IMR-90 (cell line): ENCODE data around the gene RAPGEF1. TPM values are rescaled to one million over a fixed set of nuclear protein-coding genes. Genes with fewer than 3 reads are reported as not detected.

Experiments used
- ATAC-seq: fragments of 200-7000 bp; cut with Tn5 transposase; 2 replicates; pipeline ENCODE4 v1.9.1; 2020; ENCODE audit warnings: low read depth, mild to moderate bottlenecking, moderate library complexity
- BruUV-seq: library from RNA; stranded (reverse); fragments of 400-500 nt; replicated peaks from 2 replicates; lab custom pipeline; 2021; lab: Mats Ljungman, UMichigan
- CTCF ChIA-PET: fragments of 300-600 bp; formaldehyde crosslinking; extraction: SDS; loops from one replicate; lab custom pipeline; 2021; ENCODE audit warnings: antibody characterized with exemption; lab: Yijun Ruan, JAX
- POLR2A ChIA-PET: fragments of 300-600 bp; sonication (Branson Sonifier 250); formaldehyde crosslinking; loops from one replicate; lab custom pipeline; 2022; ENCODE audit warnings: antibody characterized with exemption; ENCODE audit not compliant: unreplicated experiment; lab: Charles Lee
- DNase-seq: peaks from one replicate; pipeline ENCODE4 v3.0.0; 2013
- H2AFZ ChIP-seq: replicated peaks from 2 replicates; pipeline ENCODE3; 2013; ENCODE audit warnings: low read length, mild to moderate bottlenecking; ENCODE audit not compliant: poor library complexity
- H2AK5ac ChIP-seq: 2 replicates; pipeline ENCODE4 v1.6.1; 2013; ENCODE audit warnings: low read depth, low read length, inconsistent platforms
- H2AK9ac ChIP-seq: replicated peaks from 2 replicates; pipeline ENCODE3; 2013; ENCODE audit warnings: mild to moderate bottlenecking, low read depth, low read length, moderate library complexity; ENCODE audit not compliant: poor library complexity
- H2BK120ac ChIP-seq: 2 replicates; pipeline ENCODE4 v1.6.1; 2013; ENCODE audit warnings: low read depth, low read length, inconsistent platforms
- H2BK15ac ChIP-seq: 3 replicates; pipeline ENCODE4 v1.6.1; 2013; ENCODE audit warnings: low read depth, low read length, inconsistent platforms
- H2BK20ac ChIP-seq: 2 replicates; pipeline ENCODE4 v1.6.1; 2013; ENCODE audit warnings: low read depth, mild to moderate bottlenecking, inconsistent platforms, low read length, moderate library complexity
- H2BK5ac ChIP-seq: 2 replicates; pipeline ENCODE4 v1.6.1; 2013; ENCODE audit warnings: mild to moderate bottlenecking, low read depth, low read length, inconsistent platforms; ENCODE audit not compliant: poor library complexity, severe bottlenecking
- H3K14ac ChIP-seq: replicated peaks from 2 replicates; pipeline ENCODE4 v1.6.1; 2013; ENCODE audit warnings: low read depth, low read length, inconsistent platforms
- H3K18ac ChIP-seq: 2 replicates; pipeline ENCODE4 v1.6.1; 2013; ENCODE audit warnings: low read depth, low read length, control low read depth
- H3K23ac ChIP-seq: 2 replicates; pipeline ENCODE4 v1.6.1; 2013; ENCODE audit warnings: low read depth, low read length, inconsistent platforms
- H3K27ac ChIP-seq: 2 replicates; pipeline ENCODE4 v1.5.1; 2013; ENCODE audit warnings: mild to moderate bottlenecking, control low read depth, low read length; ENCODE audit not compliant: insufficient read depth
- H3K27me3 ChIP-seq: 2 replicates; pipeline ENCODE4 v1.6.1; 2013; ENCODE audit warnings: low read length; ENCODE audit not compliant: control insufficient read depth, insufficient read depth
- H3K36me3 ChIP-seq: 2 replicates; pipeline ENCODE4 v1.6.1; 2013; ENCODE audit warnings: low read length, mixed read lengths; ENCODE audit not compliant: control insufficient read depth, insufficient read depth
- H3K4ac ChIP-seq: 2 replicates; pipeline ENCODE4 v1.6.1; 2013; ENCODE audit warnings: low read depth, low read length, inconsistent platforms
- H3K4me1 ChIP-seq: 2 replicates; pipeline ENCODE4 v1.6.1; 2013; ENCODE audit warnings: low read length, mixed read lengths; ENCODE audit not compliant: control insufficient read depth, insufficient read depth
- H3K4me2 ChIP-seq: 2 replicates; pipeline ENCODE4 v1.6.1; 2013; ENCODE audit warnings: low read depth, mild to moderate bottlenecking, control low read depth, low read length, moderate library complexity
- H3K4me3 ChIP-seq: 2 replicates; pipeline ENCODE4 v1.5.1; 2013; ENCODE audit warnings: low read depth, mild to moderate bottlenecking, control low read depth, low read length, moderate library complexity; ENCODE audit not compliant: insufficient read depth
- H3K56ac ChIP-seq: 2 replicates; pipeline ENCODE4 v1.6.1; 2013; ENCODE audit warnings: low read length, inconsistent platforms; ENCODE audit not compliant: insufficient read depth; ENCODE audit errors: extremely low read depth
- H3K79me1 ChIP-seq, 2 experiments: 2 replicates each; pipeline ENCODE4 v1.6.1; 2013; ENCODE audit warnings: low read length in 2 of 2, inconsistent platforms in 1 of 2, low read depth in 1 of 2
- H3K9ac ChIP-seq: 2 replicates; pipeline ENCODE4 v1.6.1; 2013; ENCODE audit warnings: low read depth, low read length, control low read depth
- H3K9me1 ChIP-seq: 2 replicates; pipeline ENCODE4 v1.6.1; 2013; ENCODE audit warnings: low read length, inconsistent platforms; ENCODE audit not compliant: insufficient read depth
- H3K9me3 ChIP-seq: 2 replicates; pipeline ENCODE4 v1.6.1; 2013; ENCODE audit warnings: low read length; ENCODE audit not compliant: control insufficient read depth, insufficient read depth
- H4K20me1 ChIP-seq: 2 replicates; pipeline ENCODE4 v1.6.1; 2013; ENCODE audit warnings: low read length, inconsistent platforms; ENCODE audit not compliant: insufficient read depth
- H4K5ac ChIP-seq: 2 replicates; pipeline ENCODE4 v1.6.1; 2013; ENCODE audit warnings: mild to moderate bottlenecking, low read depth, low read length, control low read depth
- H4K8ac ChIP-seq, 2 experiments: 2 replicates each; pipeline ENCODE4 v1.6.1; 2013; ENCODE audit warnings: low read depth in 2 of 2, low read length in 2 of 2, control low read depth in 1 of 2, inconsistent platforms in 1 of 2
- H4K91ac ChIP-seq: 2 replicates; pipeline ENCODE4 v1.6.1; 2013; ENCODE audit warnings: low read depth, low read length, inconsistent platforms; ENCODE audit not compliant: insufficient read depth
- CEBPB ChIP-seq: IDR thresholded peaks from 2 replicates; pipeline ENCODE4 v1.6.1; 2012; ENCODE audit warnings: low read depth, low read length, improper control_type of control experiment
- FOS ChIP-seq: fragments of 150-350 bp; IDR thresholded peaks from 2 replicates; pipeline ENCODE4 v1.6.1; 2016; ENCODE audit warnings: low read depth, low read length
- MAZ ChIP-seq: IDR thresholded peaks from 2 replicates; pipeline ENCODE4 v1.6.1; 2012; ENCODE audit warnings: low read depth, mild to moderate bottlenecking, low read length, improper control_type of control experiment, moderate library complexity, borderline replicate concordance
- MXI1 ChIP-seq: IDR thresholded peaks from 2 replicates; pipeline ENCODE4 v1.6.1; 2012; ENCODE audit warnings: low read depth, mild to moderate bottlenecking, low read length, moderate library complexity, borderline replicate concordance
- NFE2L2 ChIP-seq: fragments of 150-350 bp; IDR thresholded peaks from 2 replicates; pipeline ENCODE4 v1.6.1; 2016; ENCODE audit warnings: low read depth, mild to moderate bottlenecking, low read length
- POLR2A ChIP-seq: IDR thresholded peaks from 2 replicates; pipeline ENCODE4 v1.6.1; 2012; ENCODE audit warnings: mild to moderate bottlenecking, low read depth, low read length
- RAD21 ChIP-seq: IDR thresholded peaks from 2 replicates; pipeline ENCODE4 v1.6.1; 2012; ENCODE audit warnings: low read length, improper control_type of control experiment
- RCOR1 ChIP-seq: IDR thresholded peaks from 2 replicates; pipeline ENCODE4 v1.6.1; 2012; ENCODE audit warnings: mild to moderate bottlenecking, low read length, improper control_type of control experiment; ENCODE audit not compliant: insufficient replicate concordance
- RFX5 ChIP-seq: IDR thresholded peaks from 2 replicates; pipeline ENCODE4 v1.8.0; 2012; ENCODE audit warnings: low read depth, mild to moderate bottlenecking, low read length, moderate library complexity
- SMC3 ChIP-seq: fragments of 150-350 bp; IDR thresholded peaks from 2 replicates; pipeline ENCODE4 v1.6.1; 2016; ENCODE audit warnings: low read depth, mild to moderate bottlenecking, antibody characterized with exemption, low read length, moderate library complexity
- WGBS, 2 experiments: methylation state at CpG; one replicate each; pipeline versions ENCODE4 v1.1.5 to v1.1.7; 2013; ENCODE audit warnings: missing lambda C conversion rate in 2 of 2; ENCODE audit not compliant: insufficient read length in 1 of 2; ENCODE audit errors: extremely low coverage in 2 of 2; 5-methylcytosine and 5-hydroxymethylcytosine counted together
- dilution Hi-C: fragments of 300-500 bp; cut with HindIII; formaldehyde crosslinking; loops from one replicate; pipeline ENCODE4 v1.14.3; 2018; ENCODE audit warnings: low sequenced_read_pairs; ENCODE audit not compliant: unreplicated experiment
- in situ Hi-C: fragments of 300-500 bp; cut with MboI; formaldehyde crosslinking; loops from 3 replicates; pipeline ENCODE4 v1.14.3; 2019; ENCODE audit warnings: low sequenced_read_pairs, inconsistent platforms, mixed read lengths
- intact Hi-C: fragments of 100-400 bp; cut with micrococcal nuclease; formaldehyde crosslinking; loops from 2 replicates; pipeline ENCODE4 v1.10.0; 2022
- polyA plus RNA-seq, 3 experiments: library from polyadenylated mRNA; depleted of rRNA; stranded (reverse); fragments of >200 nt; gene quantifications; 2 replicates each; pipeline ENCODE4 v1.2.3, GENCODE V29; 2012; ENCODE audit warnings: low replicate concordance in 1 of 3
- total RNA-seq: library from RNA; depleted of rRNA; stranded (reverse); fragments of >200 nt; gene quantifications from 2 replicates; pipeline ENCODE4 v1.2.3, GENCODE V29; 2012
- TF ChIP-seq, protein P1 (sequence below): fragments of 150-350 bp; IDR thresholded peaks from 2 replicates; pipeline ENCODE4 v1.6.1; 2017; ENCODE audit warnings: mild to moderate bottlenecking, antibody characterized with exemption, low read length, low read depth

Gene RAPGEF1
- total and polyA plus RNA-seq, 2 of the 4 experiments (the other 2 are of a cell fraction), result 13.1 to 22.3 TPM

DNA sequence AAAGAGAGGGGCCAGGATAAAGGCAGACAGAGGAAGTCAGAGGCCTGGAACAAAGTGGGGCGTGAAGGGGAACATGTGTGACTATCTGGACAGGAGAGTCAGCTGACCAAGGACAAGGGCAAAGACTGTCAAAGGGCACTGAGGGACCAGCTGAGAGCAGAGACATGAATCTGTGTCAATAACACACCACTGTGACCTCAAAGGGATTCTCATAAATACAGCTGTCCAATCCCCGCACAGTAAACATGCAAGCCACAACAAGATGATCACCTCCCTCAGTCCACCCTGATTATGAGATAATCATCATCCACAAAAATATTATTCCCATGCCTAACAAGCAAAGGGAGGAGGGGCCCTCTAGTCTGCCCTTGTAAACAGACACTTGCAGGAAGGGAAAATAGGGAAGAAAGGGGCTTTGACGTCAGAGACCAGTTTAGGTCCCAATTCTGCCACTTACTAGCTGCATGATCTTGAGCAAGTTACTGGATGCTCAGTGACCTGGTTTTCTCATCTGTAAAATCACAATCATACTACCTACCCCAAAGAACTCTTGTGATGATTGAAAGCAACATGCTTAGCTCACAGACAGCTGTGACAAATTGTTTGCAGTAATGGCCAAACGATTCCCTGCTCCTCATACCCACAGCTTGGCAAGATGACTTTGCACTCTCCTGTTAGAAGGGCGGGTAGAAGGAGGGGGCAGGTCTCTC, 41.8 kb downstream of the RAPGEF1 start:
- Histone ChIP-seq H3K56ac (no peak overlapping the region), H2BK20ac (no peak overlapping the region), H3K23ac (no peak overlapping the region), H3K18ac (no peak overlapping the region), H2AFZ (no peak overlapping the region), H3K4me2 (no peak overlapping the region), H3K4ac (no peak overlapping the region), H3K27ac (no peak overlapping the region), H3K9me3 (no peaks in the 10 kb centered on the region), H4K8ac (no peak overlapping the region), H2AK5ac (peak overlapping the region; percentile 23; the same call in 1 of the 2 replicates), H3K36me3 (no peaks in the 10 kb centered on the region), H3K9me1 (peaks cover 15% of the 10 kb centered on the region), H3K4me3 (no peak overlapping the region), H3K14ac (no peak overlapping the region), H2BK120ac (no peak overlapping the region), H2BK5ac (no peak overlapping the region), H3K4me1 (peaks cover 20% of the 10 kb centered on the region), H2AK9ac (no peak overlapping the region), H4K91ac (no peak overlapping the region), H2BK15ac (no peak overlapping the region), H3K9ac (no peak overlapping the region), H4K20me1 (peaks cover 81% of the 10 kb centered on the region), H3K27me3 (no peaks in the 10 kb centered on the region), H3K79me1 (peaks cover 50 to 79% of the 10 kb centered on the region in 2 experiments), H4K5ac (no peak overlapping the region)
- dilution Hi-C loops, result no loop called here
- no peak for DNase-seq
- TF ChIP-seq RAD21, result no peak
- TF ChIP-seq POLR2A, result no peak
- TF ChIP-seq RFX5, result no peak
- no peak for TF ChIP-seq MXI1
- no peak for TF ChIP-seq MAZ
- no peak for TF ChIP-seq CEBPB
- TF ChIP-seq, protein P1, sequence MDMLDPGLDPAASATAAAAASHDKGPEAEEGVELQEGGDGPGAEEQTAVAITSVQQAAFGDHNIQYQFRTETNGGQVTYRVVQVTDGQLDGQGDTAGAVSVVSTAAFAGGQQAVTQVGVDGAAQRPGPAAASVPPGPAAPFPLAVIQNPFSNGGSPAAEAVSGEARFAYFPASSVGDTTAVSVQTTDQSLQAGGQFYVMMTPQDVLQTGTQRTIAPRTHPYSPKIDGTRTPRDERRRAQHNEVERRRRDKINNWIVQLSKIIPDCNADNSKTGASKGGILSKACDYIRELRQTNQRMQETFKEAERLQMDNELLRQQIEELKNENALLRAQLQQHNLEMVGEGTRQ, result no peak
- TF ChIP-seq FOS, result no peak
- TF ChIP-seq NFE2L2, result no peak
- no peak for TF ChIP-seq SMC3
- TF ChIP-seq RCOR1, result no peak
- intact Hi-C loops, result no loop called here
- ChIA-PET CTCF (no interaction called here), POLR2A (no interaction called here)
- no TSS peak for BruUV-seq
- WGBS, 2 experiments, result no CpG with 5 or more reads among the region's 5 CpGs
- no peak for ATAC-seq
- in situ Hi-C loops, result no loop called here
